Keratinocyte (primary cell): ENCODE data around the gene ZSWIM6. TPM values are rescaled to one million over a fixed set of nuclear protein-coding genes. Genes with fewer than 3 reads are reported as not detected.

Experiments
- DNase-seq: peaks from one replicate; pipeline ENCODE4 v3.0.0-alpha.2; 2011; ENCODE audit warnings: low read depth, missing footprints, low spot score
- FAIRE-seq: peaks from 2 replicates; lab custom pipeline; 2011; peaks lifted over from hg19 to GRCh38; lab: Jason Lieb, UNC
- H2AFZ ChIP-seq: 2 replicates; pipeline ENCODE4 v1.6.0; 2012; ENCODE audit warnings: low read length, control low read depth, inconsistent platforms; ENCODE audit not compliant: control insufficient read depth
- H3K27ac ChIP-seq: 2 replicates; pipeline ENCODE4 v1.5.1; 2011; ENCODE audit warnings: low read length; ENCODE audit not compliant: control insufficient read depth, insufficient read depth
- H3K27me3 ChIP-seq: 3 replicates; pipeline ENCODE4 v1.6.0; 2011; ENCODE audit warnings: low read length; ENCODE audit not compliant: control insufficient read depth, insufficient read depth; ENCODE audit errors: extremely low read depth
- H3K36me3 ChIP-seq, 2 experiments: 2 replicates in 1 of 2; 3 replicates in 1 of 2; pipeline ENCODE4 v1.5.1; 2011; ENCODE audit warnings: low read length in 2 of 2, mild to moderate bottlenecking in 1 of 2; ENCODE audit not compliant: control insufficient read depth in 2 of 2, insufficient read depth in 2 of 2; ENCODE audit errors: extremely low read depth in 1 of 2
- H3K4me1 ChIP-seq: 3 replicates; pipeline ENCODE4 v1.5.1; 2011; ENCODE audit warnings: low read length; ENCODE audit not compliant: control insufficient read depth, insufficient read depth; ENCODE audit errors: extremely low read depth
- H3K4me2 ChIP-seq: 3 replicates; pipeline ENCODE4 v1.6.0; 2011; ENCODE audit warnings: low read depth, low read length; ENCODE audit not compliant: control insufficient read depth, insufficient read depth; ENCODE audit errors: extremely low read depth
- H3K4me3 ChIP-seq, 3 experiments: fragments of 200-600 bp in 1 of 3; sonication (generic) in 1 of 3; 2 replicates in 2 of 3; 3 replicates in 1 of 3; pipeline ENCODE4 v1.5.1; 2011 to 2016; ENCODE audit warnings: low read length in 3 of 3, mild to moderate bottlenecking in 3 of 3, control low read depth in 2 of 3, inconsistent platforms in 1 of 3, low read depth in 1 of 3, mixed read lengths in 1 of 3, mixed run types in 1 of 3, moderate library complexity in 1 of 3; ENCODE audit not compliant: control insufficient read depth in 2 of 3, insufficient read depth in 2 of 3; ENCODE audit errors: extremely low read depth in 1 of 3
- H3K79me2 ChIP-seq: 2 replicates; pipeline ENCODE4 v1.6.0; 2012; ENCODE audit warnings: low read length; ENCODE audit not compliant: control insufficient read depth, insufficient read depth
- H3K9ac ChIP-seq: 3 replicates; pipeline ENCODE4 v1.6.0; 2011; ENCODE audit warnings: low read length; ENCODE audit not compliant: control insufficient read depth, insufficient read depth; ENCODE audit errors: extremely low read depth
- H3K9me1 ChIP-seq: 3 replicates; pipeline ENCODE4 v1.6.0; 2011; ENCODE audit warnings: low read length; ENCODE audit not compliant: control insufficient read depth, insufficient read depth; ENCODE audit errors: extremely low read depth
- H3K9me3 ChIP-seq: 2 replicates; pipeline ENCODE4 v1.5.1; 2012; ENCODE audit warnings: low read depth, low read length; ENCODE audit not compliant: control insufficient read depth
- H4K20me1 ChIP-seq: 3 replicates; pipeline ENCODE4 v1.6.0; 2011; ENCODE audit warnings: low read length; ENCODE audit not compliant: control insufficient read depth, insufficient read depth; ENCODE audit errors: extremely low read depth
- EZH2 ChIP-seq: IDR thresholded peaks from one replicate; pipeline ENCODE4 v1.6.1; 2012; ENCODE audit warnings: inconsistent platforms, mild to moderate bottlenecking, low read length, moderate library complexity
- dilution Hi-C: fragments of 300-500 bp; cut with MboI; formaldehyde crosslinking; loops from one replicate; pipeline ENCODE4 v1.7.0; 2020; ENCODE audit warnings: low sequenced_read_pairs; ENCODE audit not compliant: extremely low pct_ligation_motif_present
- polyA plus RNA-seq, 5 experiments: library from polyadenylated mRNA; depleted of rRNA in 3 of 5; stranded (reverse) in 3 of 5; stranded (forward) in 1 of 5; unstranded in 1 of 5; fragments of >200 nt; gene quantifications; 1 replicate in 1 of 5; 2 replicates in 3 of 5; 3 replicates in 1 of 5; pipeline versions ENCODE4 v1.2.1 to v1.2.3, GENCODE V29; 2011 to 2012; ENCODE audit warnings: missing spikeins in 2 of 5, low read depth in 1 of 5, low replicate concordance in 1 of 5
- TF ChIP-seq, protein P1 (sequence below), 3 experiments: IDR thresholded peaks in 1 of 3; conservative IDR thresholded peaks in 1 of 3; optimal IDR thresholded peaks in 1 of 3; 2 replicates in 2 of 3; 3 replicates in 1 of 3; pipeline versions ENCODE3 to v1.5.1; 2011; ENCODE audit warnings: low read length in 3 of 3, mild to moderate bottlenecking in 3 of 3, moderate library complexity in 2 of 3, control low read depth in 1 of 3, inconsistent platforms in 1 of 3; ENCODE audit not compliant: insufficient read depth in 2 of 3; ENCODE audit errors: extremely low read depth in 1 of 3

ZSWIM6 gene
- polyA plus RNA-seq, 1 donor (not counting 4 experiments of a cell fraction or from before 2014, with no cell fraction given) = 9.9 TPM

GRCh38 chr5:61353293-61353692 lies 21.2 kb downstream of the ZSWIM6 start:
- no peak for TF ChIP-seq EZH2
- TF ChIP-seq, protein P1, sequence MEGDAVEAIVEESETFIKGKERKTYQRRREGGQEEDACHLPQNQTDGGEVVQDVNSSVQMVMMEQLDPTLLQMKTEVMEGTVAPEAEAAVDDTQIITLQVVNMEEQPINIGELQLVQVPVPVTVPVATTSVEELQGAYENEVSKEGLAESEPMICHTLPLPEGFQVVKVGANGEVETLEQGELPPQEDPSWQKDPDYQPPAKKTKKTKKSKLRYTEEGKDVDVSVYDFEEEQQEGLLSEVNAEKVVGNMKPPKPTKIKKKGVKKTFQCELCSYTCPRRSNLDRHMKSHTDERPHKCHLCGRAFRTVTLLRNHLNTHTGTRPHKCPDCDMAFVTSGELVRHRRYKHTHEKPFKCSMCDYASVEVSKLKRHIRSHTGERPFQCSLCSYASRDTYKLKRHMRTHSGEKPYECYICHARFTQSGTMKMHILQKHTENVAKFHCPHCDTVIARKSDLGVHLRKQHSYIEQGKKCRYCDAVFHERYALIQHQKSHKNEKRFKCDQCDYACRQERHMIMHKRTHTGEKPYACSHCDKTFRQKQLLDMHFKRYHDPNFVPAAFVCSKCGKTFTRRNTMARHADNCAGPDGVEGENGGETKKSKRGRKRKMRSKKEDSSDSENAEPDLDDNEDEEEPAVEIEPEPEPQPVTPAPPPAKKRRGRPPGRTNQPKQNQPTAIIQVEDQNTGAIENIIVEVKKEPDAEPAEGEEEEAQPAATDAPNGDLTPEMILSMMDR (optimal IDR thresholded peaks at IDR 0.05 in 1 of 3, IDR thresholded peaks at IDR 0.05 in 1 of 3, conservative IDR thresholded peaks at IDR 0.05 in 1 of 3; ENCODE audit: extremely low read depth in 1 of 3, insufficient read depth in 2 of 3, low read length in 3 of 3) = no peak
- Histone ChIP-seq H3K27ac (no peak overlapping the region), H2AFZ (no peak overlapping the region), H3K9ac (no peak overlapping the region), H3K9me1 (no peaks in the 10 kb centered on the region), H3K4me2 (no peak overlapping the region), H4K20me1 (peaks cover 8% of the 10 kb centered on the region), H3K27me3 (no peaks in the 10 kb centered on the region), H3K4me3 (no peak overlapping the region), H3K36me3 (no peaks in the 10 kb centered on the region), H3K79me2 (peaks cover 75% of the 10 kb centered on the region), H3K4me1 (no peaks in the 10 kb centered on the region), H3K9me3 (peaks cover 4% of the 10 kb centered on the region)
- dilution Hi-C loops = no loop called here
- FAIRE-seq (no peak), DNase-seq (no peak)

DNA sequence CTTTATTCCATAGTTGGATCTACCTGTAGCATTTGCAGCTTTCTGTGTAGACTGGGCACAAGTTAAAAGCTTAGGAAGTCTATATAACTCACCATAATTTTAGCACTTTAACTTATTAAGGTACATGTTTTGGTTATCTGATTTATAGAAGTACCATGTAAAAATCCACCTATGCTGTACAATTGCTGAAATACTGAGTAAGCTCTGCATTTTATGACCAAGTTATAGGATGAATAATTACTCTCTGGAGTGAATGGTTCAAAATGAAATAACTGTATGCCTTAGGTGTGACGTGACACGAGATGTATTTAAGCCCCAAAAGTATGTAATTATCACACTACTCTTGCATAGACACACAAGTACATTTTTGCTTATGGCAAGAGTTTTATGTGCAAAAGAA lies 22.1 kb downstream of the ZSWIM6 start:
- H3K9ac ChIP-seq = no peak overlapping the region
- H3K9me1 ChIP-seq = no peaks in the 10 kb centered on the region
- no peaks in the 10 kb centered on the region for H3K27me3 ChIP-seq
- no peak for FAIRE-seq
- no peaks in the 10 kb centered on the region for H3K4me1 ChIP-seq
- peaks cover 74% of the 10 kb centered on the region for H3K79me2 ChIP-seq
- H3K36me3 ChIP-seq = no peaks in the 10 kb centered on the region
- no peak overlapping the region for H3K4me3 ChIP-seq
- H4K20me1 ChIP-seq = peaks cover 8% of the 10 kb centered on the region
- no peak overlapping the region for H3K4me2 ChIP-seq
- no peak for DNase-seq
- H2AFZ ChIP-seq = no peak overlapping the region
- TF ChIP-seq EZH2 = no peak
- TF ChIP-seq, protein P1 (optimal IDR thresholded peaks at IDR 0.05 in 1 of 3, IDR thresholded peaks at IDR 0.05 in 1 of 3, conservative IDR thresholded peaks at IDR 0.05 in 1 of 3; ENCODE audit: extremely low read depth in 1 of 3, insufficient read depth in 2 of 3, low read length in 3 of 3) = no peak
- peaks cover 4% of the 10 kb centered on the region for H3K9me3 ChIP-seq
- dilution Hi-C loops = no loop called here
- no peak overlapping the region for H3K27ac ChIP-seq
